Upper lobe of left lung (tissue), 6 donors: ENCODE measurements around the gene GTF3C5. TPM values are rescaled to one million over a fixed set of nuclear protein-coding genes. Genes with fewer than 3 reads are reported as not detected.
"Not testable (repeated sequence)": the region's sequence is repeated elsewhere in the genome, so short reads cannot be mapped to it uniquely, and the experiment has no call there.

Experiments
- ATAC-seq, 2 donors: fragments of 200-7000 bp; cut with Tn5 transposase; one replicate each; pipeline ENCODE4 v1.9.1; 2022; ENCODE audit warnings: mild to moderate bottlenecking in 2 of 2, moderate library complexity in 2 of 2; ENCODE audit not compliant: low FRiP score in 2 of 2
- DNase-seq, 2 donors: peaks; one replicate each; pipeline ENCODE4 v3.0.0-alpha.2; 2019 to 2020
- H3K27ac ChIP-seq, 4 donors: fragments of 200-600 bp; sonication (generic); one replicate each; pipeline ENCODE4 v1.5.1; 2016 to 2019
- H3K27me3 ChIP-seq, 4 donors: fragments of 200-600 bp; sonication (generic); one replicate each; pipeline ENCODE4 v1.5.1; 2017 to 2019
- H3K36me3 ChIP-seq, 4 donors: fragments of 200-600 bp; sonication (generic); one replicate each; pipeline ENCODE4 v1.5.1; 2016 to 2019
- H3K4me1 ChIP-seq, 4 donors: fragments of 200-600 bp; sonication (generic); one replicate each; pipeline ENCODE4 v1.5.1; 2018 to 2019
- H3K4me3 ChIP-seq, 4 donors: fragments of 200-600 bp; sonication (generic); one replicate each; pipeline ENCODE4 v1.5.1; 2017 to 2019; ENCODE audit warnings: mild to moderate bottlenecking in 2 of 4, moderate library complexity in 1 of 4
- H3K9me3 ChIP-seq, 4 donors: fragments of 200-600 bp; sonication (generic); one replicate each; pipeline ENCODE4 v1.5.1; 2018 to 2019
- CTCF ChIP-seq, 6 experiments: fragments of 450-650 bp in 4 of 6; fragments of 200-600 bp in 2 of 6; sonication (generic) in 2 of 6; IDR thresholded peaks; one replicate each; pipeline ENCODE4 v1.5.1; 2016 to 2019; ENCODE audit warnings: antibody characterized with exemption in 6 of 6
- EP300 ChIP-seq, 4 donors: sonication (generic); formaldehyde crosslinking; IDR thresholded peaks; one replicate each; pipeline ENCODE4 v1.5.1; 2017; ENCODE audit warnings: antibody characterized with exemption in 4 of 4, control low read depth in 2 of 4
- POLR2A ChIP-seq, 4 donors: fragments of 450-650 bp; IDR thresholded peaks; one replicate each; pipeline ENCODE4 v1.5.1; 2016 to 2017; ENCODE audit warnings: antibody characterized with exemption in 4 of 4, mild to moderate bottlenecking in 2 of 4
- POLR2AphosphoS5 ChIP-seq, 2 donors: sonication (generic); formaldehyde crosslinking; IDR thresholded peaks; one replicate each; pipeline ENCODE4 v1.5.1; 2017; ENCODE audit warnings: antibody characterized with exemption in 2 of 2
- WGBS, 2 donors: methylation state at CpG; one replicate each; pipeline ENCODE4 v1.1.5; 2017 to 2018; 5-methylcytosine and 5-hydroxymethylcytosine counted together
- total RNA-seq, 6 donors: library from RNA; depleted of rRNA in 4 of 6; stranded (reverse); fragments of >200 nt in 4 of 6; gene quantifications; one replicate each; pipeline versions ENCODE4 v1.1.0 to v1.2.1, GENCODE V29; 2016 to 2021
- donor health status: DM: no; HTN: no; CAD: no; lungs with moderate emphysema.
- donor health status: DM: no; HTN: yes; CAD: no; lungs with severe emphysema.

Gene GTF3C5
- total RNA-seq, 6 donors from 2014 or later, result 40.9 to 133 (median 49.7) TPM

- DNase-seq, result no peak
- Histone ChIP-seq H3K4me1 (no peaks in the 10 kb centered on the region), H3K9me3 (no peaks in the 10 kb centered on the region), H3K27me3 (no peaks in the 10 kb centered on the region), H3K36me3 (no peaks in the 10 kb centered on the region), H3K4me3 (no peak overlapping the region), H3K27ac (no peak overlapping the region)
- WGBS, 2 donors, result 91 to 92% methylated on average over 4 of the region's 4 CpGs
- no peak for ATAC-seq
- TF ChIP-seq CTCF (IDR thresholded peaks at IDR 0.05) (no peak), EP300 (IDR thresholded peaks at IDR 0.05) (no peak), POLR2AphosphoS5 (IDR thresholded peaks at IDR 0.05) (no peak), POLR2A (IDR thresholded peaks at IDR 0.05) (no peak)
These were observed 45.9 kb downstream of the GTF3C5 start for GRCh38 chr9:133076691-133077090.

GRCh38 chr9:133078486-133078885 lies 47.7 kb downstream of the GTF3C5 start:
- Histone ChIP-seq H3K27ac (no peak overlapping the region), H3K9me3 (no peaks in the 10 kb centered on the region), H3K27me3 (no peaks in the 10 kb centered on the region), H3K4me3 (no peak overlapping the region), H3K36me3 (no peaks in the 10 kb centered on the region), H3K4me1 (no peaks in the 10 kb centered on the region)
- DNase-seq (no peak), ATAC-seq (no peak)
- TF ChIP-seq EP300 (IDR thresholded peaks at IDR 0.05) (no peak), POLR2A (IDR thresholded peaks at IDR 0.05) (no peak), CTCF (IDR thresholded peaks at IDR 0.05) (no peak), POLR2AphosphoS5 (IDR thresholded peaks at IDR 0.05) (no peak)
- WGBS, 2 donors, result 91 to 96% methylated on average over 7 to 14 of the region's 14 CpGs

- no peak for ATAC-seq
- H3K9me3 ChIP-seq, result no peaks in the 10 kb centered on the region
- no peak for DNase-seq
- 71 to 86% methylated on average over 7 of the region's 7 CpGs for WGBS, 2 donors
- TF ChIP-seq POLR2A (IDR thresholded peaks at IDR 0.05) (no peak), POLR2AphosphoS5 (IDR thresholded peaks at IDR 0.05) (no peak), EP300 (IDR thresholded peaks at IDR 0.05) (no peak), CTCF (IDR thresholded peaks at IDR 0.05) (no peak)
- no peaks in the 10 kb centered on the region for H3K36me3 ChIP-seq
- H3K4me1 ChIP-seq, result no peaks in the 10 kb centered on the region
- H3K27me3 ChIP-seq, result no peaks in the 10 kb centered on the region
- H3K4me3 ChIP-seq, result no peak overlapping the region
- H3K27ac ChIP-seq, result no peak overlapping the region
These were observed 49.4 kb downstream of the GTF3C5 start for GRCh38 chr9:133080161-133080560.

GRCh38 chr9:133080786-133081779 lies 50.3 kb downstream of the GTF3C5 start:
- not testable (repeated sequence) for ATAC-seq

GRCh38 chr9:133081957-133082644 lies 51.3 kb downstream of the GTF3C5 start:
- not testable (repeated sequence) for H3K36me3 ChIP-seq, DNase-seq, H3K4me3 ChIP-seq, ATAC-seq, H3K27me3 ChIP-seq, H3K27ac ChIP-seq, H3K4me1 ChIP-seq, H3K9me3 ChIP-seq
- 83 to 88% methylated on average over 4 to 10 of the region's 12 CpGs for WGBS, 2 donors

More at GRCh38 chr9:133080786-133081779, 50.3 kb downstream of the GTF3C5 start:
- not testable (repeated sequence) for H3K36me3 ChIP-seq, H3K4me3 ChIP-seq, H3K9me3 ChIP-seq, DNase-seq, H3K27me3 ChIP-seq, H3K4me1 ChIP-seq, H3K27ac ChIP-seq
- WGBS, 2 donors, result 68 to 85% methylated on average over 7 to 13 of the region's 18 CpGs

GRCh38 chr9:133083688-133084087 lies 52.9 kb downstream of the GTF3C5 start:
- H3K27me3 ChIP-seq, H3K27ac ChIP-seq, H3K9me3 ChIP-seq, DNase-seq, ATAC-seq, H3K36me3 ChIP-seq, H3K4me3 ChIP-seq, H3K4me1 ChIP-seq: not testable (repeated sequence)
- 74% methylated on average over 6 of the region's 9 CpGs; no CpG with 5 or more reads in 1 of the 2 donors for WGBS, 2 donors

GRCh38 chr9:133086212-133086860 lies 55.5 kb downstream of the GTF3C5 start:
- WGBS, 2 donors, result 85 to 100% methylated on average over 2 to 14 of the region's 17 CpGs
- H3K4me3 ChIP-seq, H3K36me3 ChIP-seq, H3K9me3 ChIP-seq, ATAC-seq, H3K4me1 ChIP-seq, H3K27me3 ChIP-seq, H3K27ac ChIP-seq: not testable (repeated sequence)
- peak in 1 of 2 donors; percentile 50 for DNase-seq
